Neural progenitor cell (in vitro differentiated cells): ENCODE measurements around the gene PLCG1. TPM values are rescaled to one million over a fixed set of nuclear protein-coding genes. Genes with fewer than 3 reads are reported as not detected.

Experiments
- DNase-seq: peaks from one replicate; pipeline ENCODE4 v3.0.0-alpha.2; 2016; ENCODE audit warnings: low spot score
- H2AFZ ChIP-seq: fragments of 200-600 bp; sonication (generic); replicated peaks from 2 replicates; pipeline ENCODE4 v1.6.1; 2016; ENCODE audit warnings: antibody characterized with exemption
- H3F3A ChIP-seq: fragments of 200-600 bp; sonication (generic); 2 replicates; pipeline ENCODE4 v1.6.1; 2016; ENCODE audit warnings: antibody characterized with exemption, low read depth
- H3K27ac ChIP-seq: fragments of 200-600 bp; sonication (generic); 2 replicates; pipeline ENCODE4 v1.5.1; 2016; ENCODE audit warnings: mild to moderate bottlenecking
- H3K27me3 ChIP-seq: fragments of 200-600 bp; sonication (generic); 2 replicates; pipeline ENCODE4 v1.6.1; 2016; ENCODE audit warnings: mild to moderate bottlenecking, moderate library complexity
- H3K36me3 ChIP-seq: fragments of 200-600 bp; sonication (generic); 2 replicates; pipeline ENCODE4 v1.5.1; 2016
- H3K4me1 ChIP-seq: fragments of 200-600 bp; sonication (generic); 2 replicates; pipeline ENCODE4 v1.6.1; 2016; ENCODE audit warnings: mixed run types
- H3K4me2 ChIP-seq: fragments of 200-600 bp; sonication (generic); 2 replicates; pipeline ENCODE4 v1.6.1; 2016
- H3K4me3 ChIP-seq: fragments of 200-600 bp; sonication (generic); 2 replicates; pipeline ENCODE4 v1.5.1; 2016
- H3K79me2 ChIP-seq: fragments of 200-600 bp; sonication (generic); 2 replicates; pipeline ENCODE4 v1.6.1; 2016; ENCODE audit warnings: low read depth
- H3K9ac ChIP-seq: fragments of 200-600 bp; sonication (generic); 2 replicates; pipeline ENCODE4 v1.6.1; 2016
- H3K9me3 ChIP-seq: fragments of 200-600 bp; sonication (generic); 2 replicates; pipeline ENCODE4 v1.5.1; 2016; ENCODE audit warnings: low read depth
- H4K20me1 ChIP-seq: fragments of 200-600 bp; sonication (generic); 2 replicates; pipeline ENCODE4 v1.6.1; 2016; ENCODE audit warnings: low read depth
- H3K27ac Mint-ChIP-seq: 3 replicates; pipeline ENCODE4 v1.8.0; 2021; ENCODE audit warnings: mixed read lengths
- H3K27me3 Mint-ChIP-seq: 2 replicates; pipeline ENCODE4 v1.8.0; 2022; ENCODE audit warnings: low read depth, mild to moderate bottlenecking, inconsistent platforms, moderate library complexity, mixed read lengths; ENCODE audit not compliant: insufficient read depth
- H3K36me3 Mint-ChIP-seq: 3 replicates; pipeline ENCODE4 v1.8.0; 2021; ENCODE audit warnings: mixed read lengths
- H3K4me1 Mint-ChIP-seq: 3 replicates; pipeline ENCODE4 v1.8.0; 2021; ENCODE audit warnings: mixed read lengths
- H3K4me3 Mint-ChIP-seq: 3 replicates; pipeline ENCODE4 v1.8.0; 2021; ENCODE audit warnings: mild to moderate bottlenecking, moderate library complexity, mixed read lengths
- H3K9me3 Mint-ChIP-seq: 3 replicates; pipeline ENCODE4 v1.8.0; 2020; ENCODE audit warnings: mixed read lengths
- EZH2 ChIP-seq: fragments of 200-600 bp; sonication (generic); IDR thresholded peaks from 2 replicates; pipeline ENCODE4 v1.6.1; 2017; ENCODE audit warnings: antibody characterized with exemption, mild to moderate bottlenecking, moderate library complexity
- EZH2phosphoT487 ChIP-seq: fragments of 200-600 bp; sonication (generic); IDR thresholded peaks from 2 replicates; pipeline ENCODE4 v1.6.1; 2017; ENCODE audit warnings: antibody characterized with exemption
- total RNA-seq: library from RNA; depleted of rRNA; stranded (reverse); fragments of >200 nt; gene quantifications from 2 replicates; pipeline ENCODE4 v1.2.3, GENCODE V29; 2015; ENCODE audit warnings: low replicate concordance
- TF ChIP-seq, protein P1 (sequence below): fragments of 200-600 bp; sonication (generic); IDR thresholded peaks from 2 replicates; pipeline ENCODE4 v1.5.1; 2017; ENCODE audit warnings: antibody characterized with exemption, mild to moderate bottlenecking

The PLCG1 gene
- total RNA-seq, 1 donor from 2014 or later: 146 TPM

GRCh38 chr20:41222296-41222695 is 85.0 kb downstream of the PLCG1 start:
- no peak for TF ChIP-seq EZH2
- TF ChIP-seq, protein P1, sequence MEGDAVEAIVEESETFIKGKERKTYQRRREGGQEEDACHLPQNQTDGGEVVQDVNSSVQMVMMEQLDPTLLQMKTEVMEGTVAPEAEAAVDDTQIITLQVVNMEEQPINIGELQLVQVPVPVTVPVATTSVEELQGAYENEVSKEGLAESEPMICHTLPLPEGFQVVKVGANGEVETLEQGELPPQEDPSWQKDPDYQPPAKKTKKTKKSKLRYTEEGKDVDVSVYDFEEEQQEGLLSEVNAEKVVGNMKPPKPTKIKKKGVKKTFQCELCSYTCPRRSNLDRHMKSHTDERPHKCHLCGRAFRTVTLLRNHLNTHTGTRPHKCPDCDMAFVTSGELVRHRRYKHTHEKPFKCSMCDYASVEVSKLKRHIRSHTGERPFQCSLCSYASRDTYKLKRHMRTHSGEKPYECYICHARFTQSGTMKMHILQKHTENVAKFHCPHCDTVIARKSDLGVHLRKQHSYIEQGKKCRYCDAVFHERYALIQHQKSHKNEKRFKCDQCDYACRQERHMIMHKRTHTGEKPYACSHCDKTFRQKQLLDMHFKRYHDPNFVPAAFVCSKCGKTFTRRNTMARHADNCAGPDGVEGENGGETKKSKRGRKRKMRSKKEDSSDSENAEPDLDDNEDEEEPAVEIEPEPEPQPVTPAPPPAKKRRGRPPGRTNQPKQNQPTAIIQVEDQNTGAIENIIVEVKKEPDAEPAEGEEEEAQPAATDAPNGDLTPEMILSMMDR: no peak
- no peak for TF ChIP-seq EZH2phosphoT487
- no peak overlapping the region for H3K4me3 ChIP-seq
- no peak for DNase-seq
- no peaks in the 10 kb centered on the region for H4K20me1 ChIP-seq
- no peaks in the 10 kb centered on the region for H3K79me2 ChIP-seq
- H3K4me3 Mint-ChIP-seq: no peak overlapping the region
- H3K9me3 ChIP-seq: no peaks in the 10 kb centered on the region
- no peaks in the 10 kb centered on the region for H3K36me3 ChIP-seq
- no peak overlapping the region for H3K27ac Mint-ChIP-seq
- no peaks in the 10 kb centered on the region for H3F3A ChIP-seq
- peaks cover 20% of the 10 kb centered on the region for H3K4me1 Mint-ChIP-seq
- no peaks in the 10 kb centered on the region for H3K9me3 Mint-ChIP-seq
- no peaks in the 10 kb centered on the region for H3K27me3 Mint-ChIP-seq
- H3K27me3 ChIP-seq: no peaks in the 10 kb centered on the region
- peaks cover 18% of the 10 kb centered on the region for H3K4me1 ChIP-seq
- peaks cover 2% of the 10 kb centered on the region for H3K36me3 Mint-ChIP-seq
- H2AFZ ChIP-seq: no peak overlapping the region
- no peak overlapping the region for H3K9ac ChIP-seq
- H3K4me2 ChIP-seq: no peak overlapping the region
- no peak overlapping the region for H3K27ac ChIP-seq

GRCh38 chr20:41222703-41223102 is 85.4 kb downstream of the PLCG1 start:
- no peak for TF ChIP-seq EZH2phosphoT487
- TF ChIP-seq, protein P1: no peak
- no peak for TF ChIP-seq EZH2
- Histone ChIP-seq H3K27ac (no peak overlapping the region), H3K4me3 (no peak overlapping the region), H3K4me2 (no peak overlapping the region), H2AFZ (no peak overlapping the region), H3F3A (no peaks in the 10 kb centered on the region), H3K27me3 (no peaks in the 10 kb centered on the region), H4K20me1 (no peaks in the 10 kb centered on the region), H3K36me3 (no peaks in the 10 kb centered on the region), H3K9me3 (no peaks in the 10 kb centered on the region), H3K9ac (no peak overlapping the region), H3K4me1 (peaks cover 18% of the 10 kb centered on the region), H3K79me2 (no peaks in the 10 kb centered on the region)
- no peaks in the 10 kb centered on the region for H3K27me3 Mint-ChIP-seq
- no peak overlapping the region for H3K4me3 Mint-ChIP-seq
- no peak overlapping the region for H3K27ac Mint-ChIP-seq
- H3K36me3 Mint-ChIP-seq: peaks cover 2% of the 10 kb centered on the region
- no peak for DNase-seq
- H3K9me3 Mint-ChIP-seq: no peaks in the 10 kb centered on the region
- H3K4me1 Mint-ChIP-seq: peaks cover 20% of the 10 kb centered on the region

DNA sequence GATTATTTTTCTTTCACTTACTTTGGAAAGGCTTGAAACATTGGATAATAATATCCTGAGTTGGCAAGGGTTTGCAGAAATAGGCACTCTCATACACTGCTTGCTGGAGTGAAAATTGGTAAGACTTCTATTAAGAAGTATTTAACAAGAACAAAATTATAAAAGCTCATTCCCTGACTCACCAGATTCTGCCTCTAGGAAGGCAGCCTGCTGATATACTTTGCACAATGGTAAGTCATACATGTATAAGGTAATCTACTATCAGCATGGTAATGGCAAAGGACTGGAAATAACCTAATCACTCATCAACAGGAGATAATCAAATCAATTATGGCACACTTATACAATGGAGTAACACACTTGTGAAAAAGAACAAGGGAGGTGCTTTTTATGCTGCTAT is 85.8 kb downstream of the PLCG1 start:
- no peaks in the 10 kb centered on the region for H3K9me3 ChIP-seq
- no peaks in the 10 kb centered on the region for H3K27me3 Mint-ChIP-seq
- no peak overlapping the region for H2AFZ ChIP-seq
- H3F3A ChIP-seq: no peaks in the 10 kb centered on the region
- no peak overlapping the region for H3K4me3 Mint-ChIP-seq
- no peak for DNase-seq
- H3K9me3 Mint-ChIP-seq: no peaks in the 10 kb centered on the region
- peaks cover 18% of the 10 kb centered on the region for H3K4me1 ChIP-seq
- no peaks in the 10 kb centered on the region for H3K79me2 ChIP-seq
- H3K36me3 Mint-ChIP-seq: peaks cover 2% of the 10 kb centered on the region
- H3K27ac Mint-ChIP-seq: no peak overlapping the region
- H3K36me3 ChIP-seq: no peaks in the 10 kb centered on the region
- no peak overlapping the region for H3K4me3 ChIP-seq
- H3K27ac ChIP-seq: no peak overlapping the region
- H3K9ac ChIP-seq: no peak overlapping the region
- H3K4me1 Mint-ChIP-seq: peaks cover 20% of the 10 kb centered on the region
- no peak overlapping the region for H3K4me2 ChIP-seq
- no peaks in the 10 kb centered on the region for H3K27me3 ChIP-seq
- TF ChIP-seq, protein P1: no peak
- TF ChIP-seq EZH2: no peak
- TF ChIP-seq EZH2phosphoT487: no peak
- H4K20me1 ChIP-seq: no peaks in the 10 kb centered on the region
